K562 (cell line): Measurements from ENCODE around the gene SCAMP3. TPM values are rescaled to one million over a fixed set of nuclear protein-coding genes. Genes with fewer than 3 reads are reported as not detected.
A peak's percentile ranks its signal among the peaks of the same experiment; 100 is the strongest.

ENCODE experiments used
- ARID2 ChIP-seq: fragments of 450-650 bp; IDR thresholded peaks from 2 replicates; pipeline ENCODE4 v1.6.1; 2017; ENCODE audit warnings: antibody characterized with exemption, mild to moderate bottlenecking
- FOXK2 ChIP-seq, 2 experiments: fragments of 450-650 bp; IDR thresholded peaks in 1 of 2; conservative IDR thresholded peaks in 1 of 2; 2 replicates each; pipeline ENCODE4 v1.6.1; 2016; ENCODE audit warnings: low read depth in 2 of 2, mild to moderate bottlenecking in 1 of 2
- GATAD2B ChIP-seq: fragments of 450-650 bp; IDR thresholded peaks from 2 replicates; pipeline ENCODE4 v1.6.1; 2017; ENCODE audit warnings: mild to moderate bottlenecking, borderline replicate concordance
- MBD1 ChIP-seq: fragments of 250-450 bp; sonication (Bioruptor Pico); IDR thresholded peaks from 2 replicates; pipeline ENCODE4 v1.8.0; 2022; ENCODE audit warnings: inconsistent platforms
- NFRKB ChIP-seq: fragments of 450-650 bp; IDR thresholded peaks from 2 replicates; pipeline ENCODE4 v1.6.1; 2016; ENCODE audit warnings: low read depth
- SMARCE1 ChIP-seq: fragments of 450-650 bp; IDR thresholded peaks from 2 replicates; pipeline ENCODE4 v1.7.1; 2016; ENCODE audit warnings: mild to moderate bottlenecking
- ZBTB40 ChIP-seq, 2 experiments: fragments of 450-650 bp in 1 of 2; sonication (generic) in 1 of 2; formaldehyde crosslinking in 1 of 2; IDR thresholded peaks; 2 replicates each; pipeline versions ENCODE4 v1.7.1 to v1.9.0; 2016 to 2022; ENCODE audit warnings: inconsistent platforms in 1 of 2, mild to moderate bottlenecking in 1 of 2, missing genetic modification reagents in 1 of 2
- ZNF263 ChIP-seq: sonication (generic); formaldehyde crosslinking; IDR thresholded peaks from 2 replicates; pipeline ENCODE4 v1.8.0; 2022; ENCODE audit warnings: mild to moderate bottlenecking, missing genetic modification reagents, borderline replicate concordance
- ZNF408 ChIP-seq: fragments of 250-450 bp; sonication (Bioruptor Pico); IDR thresholded peaks from 2 replicates; pipeline ENCODE4 v1.4.0; 2020; ENCODE audit warnings: low read depth, mild to moderate bottlenecking, moderate library complexity
- polyA plus RNA-seq, 8 experiments: library from polyadenylated mRNA; depleted of rRNA in 4 of 8; stranded (reverse) in 5 of 8; unstranded in 3 of 8; fragments of >200 nt; fragmentation: Nextera tagmentation in 2 of 8; fragmentation: Illumina TruSeq in 1 of 8; extraction: Ambion mirVana in 2 of 8; extraction: Trizol in 1 of 8; gene quantifications; 2 replicates each; pipeline versions ENCODE4 v1.2.1 to v1.2.3, GENCODE V29; 2011 to 2014; ENCODE audit warnings: inconsistent platforms in 1 of 8, missing spikeins in 1 of 8
- total RNA-seq, 7 experiments: library from RNA; depleted of rRNA in 6 of 7; stranded (reverse); fragments of >200 nt in 6 of 7; fragmentation: Illumina TruSeq in 2 of 7; extraction: Trizol in 2 of 7; gene quantifications; 2 replicates each; pipeline versions ENCODE4 v1.2.1 to v1.2.3, GENCODE V29; 2011 to 2021; ENCODE audit warnings: low replicate concordance in 1 of 7
- TF ChIP-seq, protein P1 (sequence below): fragments of 150-350 bp; conservative IDR thresholded peaks from 2 replicates; pipeline ENCODE4 v1.6.1; 2014; ENCODE audit warnings: low read length

The SCAMP3 gene
- total and polyA plus RNA-seq, 9 of the 15 experiments (the other 6 are each of a cell fraction or from before 2014, with no cell fraction given) = 14.2 to 131 (median 86.1) TPM

GRCh38 chr1:155206891-155207805, 55.0 kb downstream of the SCAMP3 start (continued):
- TF ChIP-seq ZBTB40 (IDR thresholded peaks at IDR 0.05) (no peak), ZBTB40 (CRISPR knock-in tag; IDR thresholded peaks at IDR 0.05) (0 out of 2 replicates have a peak, but pooled peaks have one; percentile 18), ZNF408 (CRISPR knock-in tag) (no peak), ARID2 (peak; percentile 26; the same call in 1 of the 2 replicates), SMARCE1 (no peak), ZNF263 (no peak), NFRKB (0 out of 2 replicates have a peak, but pooled peaks have one; percentile 32), FOXK2 (conservative IDR thresholded peaks at IDR 0.05 in 1 of 2, IDR thresholded peaks at IDR 0.05 in 1 of 2; ENCODE audit: low read depth in 2 of 2) (peak; percentile 47 to 49; a peak in 1 of 4 replicates), MBD1 (CRISPR knock-in tag) (no peak), GATAD2B (no peak)
- TF ChIP-seq, protein P1, sequence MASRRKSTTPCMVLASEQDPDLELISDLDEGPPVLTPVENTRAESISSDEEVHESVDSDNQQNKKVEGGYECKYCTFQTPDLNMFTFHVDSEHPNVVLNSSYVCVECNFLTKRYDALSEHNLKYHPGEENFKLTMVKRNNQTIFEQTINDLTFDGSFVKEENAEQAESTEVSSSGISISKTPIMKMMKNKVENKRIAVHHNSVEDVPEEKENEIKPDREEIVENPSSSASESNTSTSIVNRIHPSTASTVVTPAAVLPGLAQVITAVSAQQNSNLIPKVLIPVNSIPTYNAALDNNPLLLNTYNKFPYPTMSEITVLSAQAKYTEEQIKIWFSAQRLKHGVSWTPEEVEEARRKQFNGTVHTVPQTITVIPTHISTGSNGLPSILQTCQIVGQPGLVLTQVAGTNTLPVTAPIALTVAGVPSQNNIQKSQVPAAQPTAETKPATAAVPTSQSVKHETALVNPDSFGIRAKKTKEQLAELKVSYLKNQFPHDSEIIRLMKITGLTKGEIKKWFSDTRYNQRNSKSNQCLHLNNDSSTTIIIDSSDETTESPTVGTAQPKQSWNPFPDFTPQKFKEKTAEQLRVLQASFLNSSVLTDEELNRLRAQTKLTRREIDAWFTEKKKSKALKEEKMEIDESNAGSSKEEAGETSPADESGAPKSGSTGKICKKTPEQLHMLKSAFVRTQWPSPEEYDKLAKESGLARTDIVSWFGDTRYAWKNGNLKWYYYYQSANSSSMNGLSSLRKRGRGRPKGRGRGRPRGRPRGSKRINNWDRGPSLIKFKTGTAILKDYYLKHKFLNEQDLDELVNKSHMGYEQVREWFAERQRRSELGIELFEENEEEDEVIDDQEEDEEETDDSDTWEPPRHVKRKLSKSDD = no peak
